Measurements from ENCODE around the gene SMLR1.

DNA sequence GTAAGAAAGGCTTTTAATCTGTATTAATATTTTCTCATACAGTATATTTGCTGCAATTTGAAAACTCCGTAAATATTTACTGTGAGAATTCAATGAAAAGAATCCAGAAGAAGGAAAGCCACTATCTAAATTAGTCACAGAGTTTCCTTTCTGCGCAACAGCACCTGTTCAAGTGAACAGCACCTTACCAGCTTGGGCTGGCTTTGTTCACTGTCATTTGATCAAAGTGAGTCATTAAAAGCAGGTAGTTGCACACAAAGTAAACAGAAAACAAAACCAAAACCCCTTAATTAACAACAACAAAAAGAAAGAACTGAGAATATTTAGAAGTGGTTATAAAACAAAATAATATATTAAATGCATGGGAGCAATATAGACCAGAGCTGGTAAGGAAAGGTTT lies 12.8 kb downstream of the SMLR1 start:
- TF ChIP-seq BHLHE40 (IDR thresholded peaks at IDR 0.05; ENCODE audit: borderline replicate concordance) (no peak), FOXK2 (IDR thresholded peaks at IDR 0.05) (no peak)

Measured in HEK293T (cell line).